A673 (cell line): Measurements from ENCODE around the gene SPINK8.

Experiments
- EZH2 ChIP-seq: fragments of 200-600 bp; sonication (generic); IDR thresholded peaks from 2 replicates; pipeline ENCODE4 v1.6.1; 2017; ENCODE audit warnings: borderline replicate concordance, low read depth, mild to moderate bottlenecking, mixed read lengths, antibody characterized with exemption, low read length; ENCODE audit not compliant: poor library complexity, severe bottlenecking
- TF ChIP-seq, protein P1 (sequence below): fragments of 300-800, 200-600 bp; sonication (generic); conservative IDR thresholded peaks from 2 replicates; pipeline ENCODE4 v1.5.1; 2017; ENCODE audit warnings: low read depth, mild to moderate bottlenecking, antibody characterized with exemption, low read length, moderate library complexity, mixed read lengths

DNA sequence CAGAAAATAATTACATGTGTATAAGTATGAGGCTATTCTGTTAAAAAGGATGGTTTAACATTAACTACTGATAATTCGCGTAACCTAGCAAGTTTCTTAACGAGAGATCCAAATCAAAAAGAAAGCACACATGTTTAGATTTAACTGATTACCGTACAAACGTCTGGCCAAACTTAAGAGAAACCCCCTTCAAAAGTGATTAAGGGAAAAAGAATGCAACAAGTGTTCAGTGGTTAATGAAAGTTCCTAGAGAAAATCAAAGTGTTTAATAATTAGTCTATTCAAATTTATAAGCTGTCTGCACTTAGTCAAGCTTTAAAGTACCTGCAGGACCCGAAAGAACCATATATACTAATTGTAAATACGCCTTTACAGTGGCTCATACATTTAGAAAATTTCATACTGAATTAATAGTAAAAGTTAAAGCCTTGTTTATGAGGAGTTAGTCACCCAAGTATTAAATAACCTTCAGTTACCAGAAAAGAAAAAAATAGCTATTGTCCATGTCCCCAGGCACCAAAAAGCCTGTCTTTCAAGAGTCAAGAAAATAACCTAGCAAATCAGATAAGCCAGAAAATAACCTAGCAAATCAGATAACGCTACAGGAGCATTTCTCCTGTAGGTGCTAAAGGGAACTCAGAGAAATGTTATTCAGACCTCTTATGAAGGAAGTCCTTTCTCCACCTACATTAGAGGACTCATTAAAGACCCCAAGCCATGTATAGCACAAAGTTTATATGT, 58.0 kb downstream of the SPINK8 start:
- TF ChIP-seq, protein P1, sequence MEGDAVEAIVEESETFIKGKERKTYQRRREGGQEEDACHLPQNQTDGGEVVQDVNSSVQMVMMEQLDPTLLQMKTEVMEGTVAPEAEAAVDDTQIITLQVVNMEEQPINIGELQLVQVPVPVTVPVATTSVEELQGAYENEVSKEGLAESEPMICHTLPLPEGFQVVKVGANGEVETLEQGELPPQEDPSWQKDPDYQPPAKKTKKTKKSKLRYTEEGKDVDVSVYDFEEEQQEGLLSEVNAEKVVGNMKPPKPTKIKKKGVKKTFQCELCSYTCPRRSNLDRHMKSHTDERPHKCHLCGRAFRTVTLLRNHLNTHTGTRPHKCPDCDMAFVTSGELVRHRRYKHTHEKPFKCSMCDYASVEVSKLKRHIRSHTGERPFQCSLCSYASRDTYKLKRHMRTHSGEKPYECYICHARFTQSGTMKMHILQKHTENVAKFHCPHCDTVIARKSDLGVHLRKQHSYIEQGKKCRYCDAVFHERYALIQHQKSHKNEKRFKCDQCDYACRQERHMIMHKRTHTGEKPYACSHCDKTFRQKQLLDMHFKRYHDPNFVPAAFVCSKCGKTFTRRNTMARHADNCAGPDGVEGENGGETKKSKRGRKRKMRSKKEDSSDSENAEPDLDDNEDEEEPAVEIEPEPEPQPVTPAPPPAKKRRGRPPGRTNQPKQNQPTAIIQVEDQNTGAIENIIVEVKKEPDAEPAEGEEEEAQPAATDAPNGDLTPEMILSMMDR: no peak
- TF ChIP-seq EZH2: no peak
